Measurements from ENCODE around the gene SLC24A4.

The SLC24A4 gene

GRCh38 chr14:92407410-92407809 is 84.4 kb downstream of the SLC24A4 start:
- no peak overlapping the region for H3K27ac ChIP-seq (ENCODE audit: low read depth, low read length)

GRCh38 chr14:92409043-92409442 is 86.1 kb downstream of the SLC24A4 start:
- Histone ChIP-seq H3K27me3 (ENCODE audit: insufficient read depth, low read length) (no peaks in the 10 kb centered on the region), H3K4me1 (ENCODE audit: insufficient read depth, low read length) (no peaks in the 10 kb centered on the region), H3K9ac (ENCODE audit: low read depth, low read length) (no peak overlapping the region), H3K9me3 (ENCODE audit: insufficient read depth, low read depth, low read length) (peaks cover 8% of the 10 kb centered on the region; the same call in 1 of the 2 replicates), H3K4me3 (ENCODE audit: low read length) (no peak overlapping the region), H3K27ac (ENCODE audit: low read depth, low read length) (no peak overlapping the region), H3K36me3 (ENCODE audit: insufficient read depth, low read length) (no peaks in the 10 kb centered on the region)
- 96% methylated on average over 6 of the region's 6 CpGs for WGBS

More at GRCh38 chr14:92407410-92407809, 84.4 kb downstream of the SLC24A4 start:
- Histone ChIP-seq H3K4me1 (ENCODE audit: insufficient read depth, low read length) (no peaks in the 10 kb centered on the region), H3K9ac (ENCODE audit: low read depth, low read length) (no peak overlapping the region), H3K9me3 (ENCODE audit: insufficient read depth, low read depth, low read length) (peaks cover 10% of the 10 kb centered on the region; the same call in 1 of the 2 replicates), H3K36me3 (ENCODE audit: insufficient read depth, low read length) (no peaks in the 10 kb centered on the region), H3K27me3 (ENCODE audit: insufficient read depth, low read length) (no peaks in the 10 kb centered on the region), H3K4me3 (ENCODE audit: low read length) (no peak overlapping the region)
- 60% methylated on average over 1 of the region's 1 CpG for WGBS

- Histone ChIP-seq H3K9ac (ENCODE audit: low read depth, low read length) (no peak overlapping the region), H3K4me1 (ENCODE audit: insufficient read depth, low read length) (no peaks in the 10 kb centered on the region), H3K27ac (ENCODE audit: low read depth, low read length) (no peak overlapping the region), H3K4me3 (ENCODE audit: low read length) (no peak overlapping the region), H3K36me3 (ENCODE audit: insufficient read depth, low read length) (no peaks in the 10 kb centered on the region), H3K27me3 (ENCODE audit: insufficient read depth, low read length) (no peaks in the 10 kb centered on the region), H3K9me3 (ENCODE audit: insufficient read depth, low read depth, low read length) (peaks cover 4% of the 10 kb centered on the region; the same call in 1 of the 2 replicates)
- WGBS = 83% methylated on average over 4 of the region's 4 CpGs
Observed at GRCh38 chr14:92411135-92411534, 88.2 kb downstream of the SLC24A4 start.

- Histone ChIP-seq H3K9ac (ENCODE audit: low read depth, low read length) (no peak overlapping the region), H3K27me3 (ENCODE audit: insufficient read depth, low read length) (no peaks in the 10 kb centered on the region), H3K4me1 (ENCODE audit: insufficient read depth, low read length) (no peaks in the 10 kb centered on the region), H3K9me3 (ENCODE audit: insufficient read depth, low read depth, low read length) (no peaks in the 10 kb centered on the region), H3K4me3 (ENCODE audit: low read length) (no peak overlapping the region), H3K27ac (ENCODE audit: low read depth, low read length) (no peak overlapping the region), H3K36me3 (ENCODE audit: insufficient read depth, low read length) (no peaks in the 10 kb centered on the region)
- 86% methylated on average over 7 of the region's 7 CpGs for WGBS
Observed at GRCh38 chr14:92411941-92412340, 89.0 kb downstream of the SLC24A4 start.

GRCh38 chr14:92412912-92413311 is 89.9 kb downstream of the SLC24A4 start:
- WGBS = 94% methylated on average over 10 of the region's 10 CpGs
- Histone ChIP-seq H3K27me3 (ENCODE audit: insufficient read depth, low read length) (no peaks in the 10 kb centered on the region), H3K4me3 (ENCODE audit: low read length) (no peak overlapping the region), H3K9ac (ENCODE audit: low read depth, low read length) (no peak overlapping the region), H3K4me1 (ENCODE audit: insufficient read depth, low read length) (no peaks in the 10 kb centered on the region), H3K9me3 (ENCODE audit: insufficient read depth, low read depth, low read length) (no peaks in the 10 kb centered on the region), H3K36me3 (ENCODE audit: insufficient read depth, low read length) (no peaks in the 10 kb centered on the region), H3K27ac (ENCODE audit: low read depth, low read length) (no peak overlapping the region)

GRCh38 chr14:92413379-92413778 is 90.4 kb downstream of the SLC24A4 start:
- no peaks in the 10 kb centered on the region for H3K27me3 ChIP-seq (ENCODE audit: insufficient read depth, low read length)
- 85% methylated on average over 7 of the region's 7 CpGs for WGBS
- H3K9ac ChIP-seq (ENCODE audit: low read depth, low read length) = no peak overlapping the region
- no peaks in the 10 kb centered on the region for H3K4me1 ChIP-seq (ENCODE audit: insufficient read depth, low read length)
- no peak overlapping the region for H3K27ac ChIP-seq (ENCODE audit: low read depth, low read length)
- H3K36me3 ChIP-seq (ENCODE audit: insufficient read depth, low read length) = no peaks in the 10 kb centered on the region
- H3K4me3 ChIP-seq (ENCODE audit: low read length) = no peak overlapping the region
- no peaks in the 10 kb centered on the region for H3K9me3 ChIP-seq (ENCODE audit: insufficient read depth, low read depth, low read length)

GRCh38 chr14:92414690-92415445 is 91.9 kb downstream of the SLC24A4 start:
- no peak overlapping the region for H3K9ac ChIP-seq (ENCODE audit: low read depth, low read length)
- no peak overlapping the region for H3K4me3 ChIP-seq (ENCODE audit: low read length)
- no peaks in the 10 kb centered on the region for H3K4me1 ChIP-seq (ENCODE audit: insufficient read depth, low read length)
- no peak overlapping the region for H3K27ac ChIP-seq (ENCODE audit: low read depth, low read length)
- WGBS = 88% methylated on average over 13 of the region's 13 CpGs
- no peaks in the 10 kb centered on the region for H3K27me3 ChIP-seq (ENCODE audit: insufficient read depth, low read length)
- H3K36me3 ChIP-seq (ENCODE audit: insufficient read depth, low read length) = no peaks in the 10 kb centered on the region
- H3K9me3 ChIP-seq (ENCODE audit: insufficient read depth, low read depth, low read length) = no peaks in the 10 kb centered on the region

- H3K9me3 ChIP-seq (ENCODE audit: insufficient read depth, low read depth, low read length) = no peaks in the 10 kb centered on the region
- no peaks in the 10 kb centered on the region for H3K27me3 ChIP-seq (ENCODE audit: insufficient read depth, low read length)
- H3K4me1 ChIP-seq (ENCODE audit: insufficient read depth, low read length) = no peaks in the 10 kb centered on the region
- no peak overlapping the region for H3K27ac ChIP-seq (ENCODE audit: low read depth, low read length)
- WGBS = 93% methylated on average over 9 of the region's 9 CpGs
- no peaks in the 10 kb centered on the region for H3K36me3 ChIP-seq (ENCODE audit: insufficient read depth, low read length)
- H3K9ac ChIP-seq (ENCODE audit: low read depth, low read length) = no peak overlapping the region
- no peak overlapping the region for H3K4me3 ChIP-seq (ENCODE audit: low read length)
Observed at GRCh38 chr14:92415969-92416368, 93.0 kb downstream of the SLC24A4 start.

- Histone ChIP-seq H3K36me3 (ENCODE audit: insufficient read depth, low read length) (no peaks in the 10 kb centered on the region), H3K9ac (ENCODE audit: low read depth, low read length) (no peak overlapping the region), H3K9me3 (ENCODE audit: insufficient read depth, low read depth, low read length) (no peaks in the 10 kb centered on the region), H3K27ac (ENCODE audit: low read depth, low read length) (no peak overlapping the region), H3K4me3 (ENCODE audit: low read length) (no peak overlapping the region), H3K4me1 (ENCODE audit: insufficient read depth, low read length) (no peaks in the 10 kb centered on the region), H3K27me3 (ENCODE audit: insufficient read depth, low read length) (no peaks in the 10 kb centered on the region)
- WGBS = 84% methylated on average over 2 of the region's 2 CpGs
Observed at GRCh38 chr14:92416544-92416943, 93.6 kb downstream of the SLC24A4 start.

- Histone ChIP-seq H3K27me3 (ENCODE audit: insufficient read depth, low read length) (no peaks in the 10 kb centered on the region), H3K9ac (ENCODE audit: low read depth, low read length) (no peak overlapping the region), H3K27ac (ENCODE audit: low read depth, low read length) (no peak overlapping the region), H3K4me1 (ENCODE audit: insufficient read depth, low read length) (no peaks in the 10 kb centered on the region), H3K4me3 (ENCODE audit: low read length) (no peak overlapping the region), H3K9me3 (ENCODE audit: insufficient read depth, low read depth, low read length) (no peaks in the 10 kb centered on the region), H3K36me3 (ENCODE audit: insufficient read depth, low read length) (no peaks in the 10 kb centered on the region)
- WGBS = 90% methylated on average over 3 of the region's 3 CpGs
Observed at GRCh38 chr14:92417759-92418158, 94.8 kb downstream of the SLC24A4 start.

- H3K9me3 ChIP-seq (ENCODE audit: insufficient read depth, low read depth, low read length) = no peaks in the 10 kb centered on the region
- no peak overlapping the region for H3K9ac ChIP-seq (ENCODE audit: low read depth, low read length)
- H3K4me3 ChIP-seq (ENCODE audit: low read length) = no peak overlapping the region
- H3K4me1 ChIP-seq (ENCODE audit: insufficient read depth, low read length) = no peaks in the 10 kb centered on the region
- no peaks in the 10 kb centered on the region for H3K36me3 ChIP-seq (ENCODE audit: insufficient read depth, low read length)
- no peaks in the 10 kb centered on the region for H3K27me3 ChIP-seq (ENCODE audit: insufficient read depth, low read length)
- 87% methylated on average over 6 of the region's 6 CpGs for WGBS
- H3K27ac ChIP-seq (ENCODE audit: low read depth, low read length) = no peak overlapping the region
Observed at GRCh38 chr14:92421751-92422150, 98.8 kb downstream of the SLC24A4 start.

- no peaks in the 10 kb centered on the region for H3K4me1 ChIP-seq (ENCODE audit: insufficient read depth, low read length)
- no peaks in the 10 kb centered on the region for H3K36me3 ChIP-seq (ENCODE audit: insufficient read depth, low read length)
- H3K9me3 ChIP-seq (ENCODE audit: insufficient read depth, low read depth, low read length) = no peaks in the 10 kb centered on the region
- H3K27ac ChIP-seq (ENCODE audit: low read depth, low read length) = no peak overlapping the region
- H3K9ac ChIP-seq (ENCODE audit: low read depth, low read length) = no peak overlapping the region
- H3K27me3 ChIP-seq (ENCODE audit: insufficient read depth, low read length) = no peaks in the 10 kb centered on the region
- no peak overlapping the region for H3K4me3 ChIP-seq (ENCODE audit: low read length)
Observed at GRCh38 chr14:92425101-92425500, 102.1 kb downstream of the SLC24A4 start.
